ENCODE measurements around the gene LMAN2.

Gene LMAN2

DNA sequence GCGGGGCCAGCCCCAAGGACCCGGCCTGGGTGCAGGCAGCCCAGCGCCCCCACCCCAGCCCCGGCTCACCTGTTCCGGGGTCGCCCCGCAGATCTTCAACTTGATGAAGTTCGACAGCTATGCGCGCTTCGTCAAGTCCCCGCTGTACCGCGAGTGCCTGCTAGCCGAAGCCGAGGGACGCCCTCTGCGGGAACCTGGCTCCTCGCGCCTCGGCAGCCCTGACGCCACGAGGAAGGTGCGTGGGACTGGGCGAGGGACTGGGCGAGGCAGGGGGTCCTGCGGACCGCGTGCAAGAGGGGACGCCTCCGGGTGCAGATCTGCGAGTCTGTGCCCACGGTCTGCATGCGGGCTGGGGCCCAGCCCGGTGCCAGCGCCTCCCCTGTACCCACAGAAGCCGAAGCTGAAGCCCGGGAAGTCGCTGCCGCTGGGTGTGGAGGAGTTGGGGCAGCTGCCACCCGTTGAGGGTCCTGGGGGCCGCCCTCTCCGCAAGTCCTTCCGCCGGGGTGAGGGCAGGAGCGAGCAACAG is 15.9 kb upstream of the LMAN2 start:
- H3K4me3 ChIP-seq (ENCODE audit: insufficient read depth, low read length, poor library complexity, severe bottlenecking): no peak overlapping the region
- no peaks in the 10 kb centered on the region for H3K9me2 ChIP-seq (replicated peaks; ENCODE audit: insufficient read depth, low read length)
- no peaks in the 10 kb centered on the region for H4K20me1 ChIP-seq (ENCODE audit: low read depth, low read length)
- TF ChIP-seq EZH2phosphoT487 (conservative IDR thresholded peaks at IDR 0.05; ENCODE audit: low read length): no peak
- TF ChIP-seq, protein P1, sequence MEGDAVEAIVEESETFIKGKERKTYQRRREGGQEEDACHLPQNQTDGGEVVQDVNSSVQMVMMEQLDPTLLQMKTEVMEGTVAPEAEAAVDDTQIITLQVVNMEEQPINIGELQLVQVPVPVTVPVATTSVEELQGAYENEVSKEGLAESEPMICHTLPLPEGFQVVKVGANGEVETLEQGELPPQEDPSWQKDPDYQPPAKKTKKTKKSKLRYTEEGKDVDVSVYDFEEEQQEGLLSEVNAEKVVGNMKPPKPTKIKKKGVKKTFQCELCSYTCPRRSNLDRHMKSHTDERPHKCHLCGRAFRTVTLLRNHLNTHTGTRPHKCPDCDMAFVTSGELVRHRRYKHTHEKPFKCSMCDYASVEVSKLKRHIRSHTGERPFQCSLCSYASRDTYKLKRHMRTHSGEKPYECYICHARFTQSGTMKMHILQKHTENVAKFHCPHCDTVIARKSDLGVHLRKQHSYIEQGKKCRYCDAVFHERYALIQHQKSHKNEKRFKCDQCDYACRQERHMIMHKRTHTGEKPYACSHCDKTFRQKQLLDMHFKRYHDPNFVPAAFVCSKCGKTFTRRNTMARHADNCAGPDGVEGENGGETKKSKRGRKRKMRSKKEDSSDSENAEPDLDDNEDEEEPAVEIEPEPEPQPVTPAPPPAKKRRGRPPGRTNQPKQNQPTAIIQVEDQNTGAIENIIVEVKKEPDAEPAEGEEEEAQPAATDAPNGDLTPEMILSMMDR (IDR thresholded peaks at IDR 0.05; ENCODE audit: insufficient read depth, low read length, poor library complexity, severe bottlenecking): no peak
- no peaks in the 10 kb centered on the region for H3K79me2 ChIP-seq (ENCODE audit: insufficient read depth, low read length)
- H2AFZ ChIP-seq (ENCODE audit: low read depth, low read length, severe bottlenecking): no peak overlapping the region
- H3K27me3 ChIP-seq (ENCODE audit: low read length): no peaks in the 10 kb centered on the region
- H3K4me2 ChIP-seq (ENCODE audit: low read depth, low read length, poor library complexity, severe bottlenecking): no peak overlapping the region
- H3K9me3 ChIP-seq (ENCODE audit: insufficient read depth, low read length): no peaks in the 10 kb centered on the region
- H3F3A ChIP-seq (ENCODE audit: insufficient read depth): peaks cover under 1% of the 10 kb centered on the region; the same call in 1 of the 2 replicates
- no peak overlapping the region for H3K27ac ChIP-seq (ENCODE audit: low read depth, low read length)
- no peaks in the 10 kb centered on the region for H3K36me3 ChIP-seq (ENCODE audit: low read length)
- H3K9ac ChIP-seq (ENCODE audit: low read length): no peak overlapping the region

DNA sequence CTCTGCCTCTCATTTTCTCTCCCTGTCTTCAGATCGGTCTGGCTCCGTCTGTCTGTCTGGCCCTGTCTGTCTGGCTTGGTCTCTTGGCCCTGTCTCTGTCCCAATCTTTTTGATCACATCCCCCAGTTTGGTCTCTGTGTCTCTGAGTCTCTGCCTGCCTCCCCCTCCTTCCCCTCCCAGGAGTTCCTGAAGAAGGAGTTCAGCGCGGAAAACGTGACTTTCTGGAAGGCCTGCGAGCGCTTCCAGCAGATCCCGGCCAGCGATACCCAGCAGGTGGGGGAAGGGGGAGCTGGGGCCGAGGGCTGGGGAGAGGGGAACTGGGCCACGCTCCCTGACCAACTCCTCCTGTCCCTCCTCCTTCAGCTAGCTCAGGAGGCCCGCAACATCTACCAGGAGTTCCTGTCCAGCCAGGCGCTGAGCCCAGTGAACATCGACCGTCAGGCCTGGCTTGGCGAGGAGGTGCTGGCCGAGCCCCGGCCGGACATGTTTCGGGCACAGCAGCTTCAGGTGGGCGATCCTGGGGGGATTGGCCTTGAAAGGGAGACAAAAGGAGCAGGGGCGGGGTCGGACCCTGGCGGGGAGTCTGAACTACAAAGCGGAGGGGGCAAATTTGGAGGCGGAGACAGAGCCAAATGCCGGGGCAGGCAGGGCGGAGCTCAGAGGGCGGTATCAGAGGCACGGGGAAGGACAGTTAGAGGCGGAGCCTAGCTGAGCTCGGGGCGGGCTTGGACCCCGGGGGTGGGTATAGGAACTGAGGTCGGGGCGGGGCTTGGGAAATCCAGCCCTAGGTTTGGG is 15.3 kb upstream of the LMAN2 start:
- Histone ChIP-seq H3K9me2 (replicated peaks; ENCODE audit: insufficient read depth, low read length) (no peaks in the 10 kb centered on the region), H3K79me2 (ENCODE audit: insufficient read depth, low read length) (no peaks in the 10 kb centered on the region), H3K4me3 (ENCODE audit: insufficient read depth, low read length, poor library complexity, severe bottlenecking) (no peak overlapping the region), H3K27me3 (ENCODE audit: low read length) (no peaks in the 10 kb centered on the region), H3F3A (ENCODE audit: insufficient read depth) (peaks cover 7% of the 10 kb centered on the region; the same call in 1 of the 2 replicates), H2AFZ (ENCODE audit: low read depth, low read length, severe bottlenecking) (no peak overlapping the region), H3K9ac (ENCODE audit: low read length) (no peak overlapping the region), H3K4me2 (ENCODE audit: low read depth, low read length, poor library complexity, severe bottlenecking) (no peak overlapping the region), H4K20me1 (ENCODE audit: low read depth, low read length) (no peaks in the 10 kb centered on the region), H3K9me3 (ENCODE audit: insufficient read depth, low read length) (no peaks in the 10 kb centered on the region), H3K36me3 (ENCODE audit: low read length) (no peaks in the 10 kb centered on the region), H3K27ac (ENCODE audit: low read depth, low read length) (no peak overlapping the region)
- TF ChIP-seq, protein P1 (IDR thresholded peaks at IDR 0.05; ENCODE audit: insufficient read depth, low read length, poor library complexity, severe bottlenecking): no peak
- TF ChIP-seq EZH2phosphoT487 (conservative IDR thresholded peaks at IDR 0.05; ENCODE audit: low read length): no peak

DNA sequence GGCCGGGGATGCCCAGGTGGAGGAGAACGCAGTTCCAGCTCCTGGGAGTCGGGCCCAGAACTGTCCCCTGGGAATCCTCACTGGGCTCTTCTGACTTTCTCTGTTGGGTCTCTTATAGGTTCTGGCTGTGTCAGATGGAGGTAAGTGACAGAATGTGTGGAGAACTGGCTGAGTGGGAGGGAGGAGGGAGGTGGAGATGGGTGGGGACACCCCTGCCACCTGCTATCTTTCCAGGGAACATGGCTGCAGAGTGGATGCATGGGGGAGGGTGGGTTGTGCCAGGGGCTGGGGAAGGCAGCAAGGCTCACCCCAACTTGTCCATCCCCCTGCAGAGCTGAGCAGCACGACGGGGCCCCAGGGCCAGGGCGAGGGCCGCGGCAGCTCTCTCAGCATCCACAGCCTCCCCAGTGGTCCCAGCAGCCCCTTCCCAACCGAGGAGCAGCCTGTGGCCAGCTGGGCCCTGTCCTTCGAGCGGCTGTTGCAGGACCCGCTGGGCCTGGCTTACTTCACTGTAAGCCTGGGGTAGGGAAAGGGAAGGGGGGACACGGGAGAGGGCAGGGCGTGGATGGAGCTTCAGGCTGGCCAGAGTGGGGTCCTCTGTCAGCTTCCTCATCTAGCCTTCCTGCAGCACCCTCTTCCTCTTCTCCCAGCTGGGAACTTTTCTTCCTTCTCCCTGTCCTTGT is 14.5 kb upstream of the LMAN2 start:
- no peaks in the 10 kb centered on the region for H3K9me2 ChIP-seq (replicated peaks; ENCODE audit: insufficient read depth, low read length)
- H3F3A ChIP-seq (ENCODE audit: insufficient read depth): peaks cover 10% of the 10 kb centered on the region; the same call in 1 of the 2 replicates
- no peaks in the 10 kb centered on the region for H3K27me3 ChIP-seq (ENCODE audit: low read length)
- H3K36me3 ChIP-seq (ENCODE audit: low read length): no peaks in the 10 kb centered on the region
- no peak overlapping the region for H2AFZ ChIP-seq (ENCODE audit: low read depth, low read length, severe bottlenecking)
- no peak overlapping the region for H3K4me2 ChIP-seq (ENCODE audit: low read depth, low read length, poor library complexity, severe bottlenecking)
- H3K9me3 ChIP-seq (ENCODE audit: insufficient read depth, low read length): no peaks in the 10 kb centered on the region
- no peak overlapping the region for H3K4me3 ChIP-seq (ENCODE audit: insufficient read depth, low read length, poor library complexity, severe bottlenecking)
- TF ChIP-seq, protein P1 (IDR thresholded peaks at IDR 0.05; ENCODE audit: insufficient read depth, low read length, poor library complexity, severe bottlenecking): no peak
- no peak for TF ChIP-seq EZH2phosphoT487 (conservative IDR thresholded peaks at IDR 0.05; ENCODE audit: low read length)
- H3K79me2 ChIP-seq (ENCODE audit: insufficient read depth, low read length): no peaks in the 10 kb centered on the region
- no peak overlapping the region for H3K9ac ChIP-seq (ENCODE audit: low read length)
- no peak overlapping the region for H3K27ac ChIP-seq (ENCODE audit: low read depth, low read length)
- no peaks in the 10 kb centered on the region for H4K20me1 ChIP-seq (ENCODE audit: low read depth, low read length)

Data from SU-DHL-6 (cell line).